ENCODE results near the gene KCNQ1. TPM values are rescaled to one million over a fixed set of nuclear protein-coding genes. Genes with fewer than 3 reads are reported as not detected.

KCNQ1 gene
- total RNA-seq, 2 experiments from 2014 or later = 8.7 to 9.5 TPM

DNA sequence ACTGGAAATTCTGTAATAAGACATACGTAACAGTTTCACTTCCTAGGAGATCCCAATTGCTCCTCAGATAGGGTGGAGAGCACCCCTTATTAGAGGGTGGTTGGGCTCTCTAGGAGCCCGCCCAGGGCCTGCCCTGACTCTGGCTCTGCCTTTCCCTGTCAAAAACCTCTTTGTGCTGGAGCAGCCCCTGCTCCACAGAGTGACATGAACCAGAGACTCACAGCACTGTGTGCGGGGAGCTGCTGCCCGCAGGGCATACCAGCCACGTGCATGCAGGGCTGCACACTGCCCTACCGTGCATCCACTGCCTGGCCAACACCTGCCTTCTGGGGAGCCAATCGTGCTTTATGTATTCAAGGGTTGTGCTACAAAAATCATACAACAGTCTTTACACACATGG is 230.7 kb downstream of the KCNQ1 start:
- TF ChIP-seq, protein P1, sequence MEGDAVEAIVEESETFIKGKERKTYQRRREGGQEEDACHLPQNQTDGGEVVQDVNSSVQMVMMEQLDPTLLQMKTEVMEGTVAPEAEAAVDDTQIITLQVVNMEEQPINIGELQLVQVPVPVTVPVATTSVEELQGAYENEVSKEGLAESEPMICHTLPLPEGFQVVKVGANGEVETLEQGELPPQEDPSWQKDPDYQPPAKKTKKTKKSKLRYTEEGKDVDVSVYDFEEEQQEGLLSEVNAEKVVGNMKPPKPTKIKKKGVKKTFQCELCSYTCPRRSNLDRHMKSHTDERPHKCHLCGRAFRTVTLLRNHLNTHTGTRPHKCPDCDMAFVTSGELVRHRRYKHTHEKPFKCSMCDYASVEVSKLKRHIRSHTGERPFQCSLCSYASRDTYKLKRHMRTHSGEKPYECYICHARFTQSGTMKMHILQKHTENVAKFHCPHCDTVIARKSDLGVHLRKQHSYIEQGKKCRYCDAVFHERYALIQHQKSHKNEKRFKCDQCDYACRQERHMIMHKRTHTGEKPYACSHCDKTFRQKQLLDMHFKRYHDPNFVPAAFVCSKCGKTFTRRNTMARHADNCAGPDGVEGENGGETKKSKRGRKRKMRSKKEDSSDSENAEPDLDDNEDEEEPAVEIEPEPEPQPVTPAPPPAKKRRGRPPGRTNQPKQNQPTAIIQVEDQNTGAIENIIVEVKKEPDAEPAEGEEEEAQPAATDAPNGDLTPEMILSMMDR (IDR thresholded peaks at IDR 0.05) = no peak
- CTCF ChIA-PET = no interaction called here
- DNase-seq = no peak

DNA sequence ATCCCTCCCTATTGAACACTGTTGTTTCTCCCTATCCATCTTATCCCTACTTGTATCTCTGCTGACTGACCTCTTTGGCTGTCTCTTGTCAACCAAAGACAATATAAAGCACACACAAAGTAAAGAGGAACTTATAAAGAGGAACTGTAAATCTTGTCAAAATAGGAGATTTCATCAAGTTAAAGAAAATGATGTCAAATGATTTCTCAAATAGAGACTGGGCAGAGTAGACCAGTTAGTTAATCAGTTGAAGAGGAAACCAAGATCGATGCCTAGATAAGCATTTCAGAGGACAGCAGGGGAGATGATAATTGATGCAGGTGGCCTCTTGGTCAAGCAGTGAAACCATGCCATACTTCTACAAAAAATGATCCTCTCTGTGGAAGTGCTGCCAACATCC is 232.3 kb downstream of the KCNQ1 start:
- ATAC-seq (no peak), DNase-seq (no peak)
- no peaks in the 10 kb centered on the region for H3K36me3 Mint-ChIP-seq (ENCODE audit: low read depth)
- H3K27ac Mint-ChIP-seq = no peak overlapping the region
- ChIA-PET POLR2A (no interaction called here), CTCF (no interaction called here)
- TF ChIP-seq, protein P1 (IDR thresholded peaks at IDR 0.05) = no peak
- no peaks in the 10 kb centered on the region for H3K4me1 Mint-ChIP-seq (ENCODE audit: low read depth)
- no peaks in the 10 kb centered on the region for H3K27me3 Mint-ChIP-seq
- H3K4me3 Mint-ChIP-seq = no peak overlapping the region
- H3K9me3 Mint-ChIP-seq = no peaks in the 10 kb centered on the region
- intact Hi-C loops (cut with micrococcal nuclease) = no loop called here

More for the DNA sequence above, 230.7 kb downstream of the KCNQ1 start:
- H3K4me1 Mint-ChIP-seq (ENCODE audit: low read depth) = no peaks in the 10 kb centered on the region
- ATAC-seq = no peak
- no peak overlapping the region for H3K27ac Mint-ChIP-seq
- POLR2A ChIA-PET = no interaction called here
- H3K36me3 Mint-ChIP-seq (ENCODE audit: low read depth) = no peaks in the 10 kb centered on the region
- H3K27me3 Mint-ChIP-seq = no peaks in the 10 kb centered on the region
- intact Hi-C loops (cut with micrococcal nuclease) = no loop called here
- no peak overlapping the region for H3K4me3 Mint-ChIP-seq
- H3K9me3 Mint-ChIP-seq = no peaks in the 10 kb centered on the region

DNA sequence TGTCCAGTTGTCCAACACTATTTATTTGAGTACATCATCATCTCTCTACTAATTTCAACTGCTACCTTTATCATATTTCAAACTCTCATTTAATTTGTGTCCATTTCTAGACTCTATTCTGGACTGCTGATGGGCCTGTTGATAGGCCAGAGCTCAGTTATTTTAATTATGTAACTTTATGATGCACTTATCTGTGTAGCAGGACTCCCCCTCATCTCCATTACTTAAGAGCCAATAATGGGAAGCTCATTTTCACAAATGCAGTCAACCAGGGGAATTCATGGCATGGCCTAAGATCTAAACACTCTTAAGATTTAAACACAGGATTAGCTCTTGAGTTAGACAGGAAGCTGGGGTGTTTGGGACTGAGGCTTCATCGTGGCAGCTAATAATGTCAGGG is 233.6 kb downstream of the KCNQ1 start:
- Mint-ChIP-seq H3K4me3 (no peak overlapping the region), H3K36me3 (ENCODE audit: low read depth) (no peaks in the 10 kb centered on the region), H3K27me3 (no peaks in the 10 kb centered on the region), H3K9me3 (no peaks in the 10 kb centered on the region), H3K4me1 (ENCODE audit: low read depth) (no peaks in the 10 kb centered on the region), H3K27ac (no peak overlapping the region)
- ChIA-PET CTCF (interaction anchor here (1.2 kb wide), 2 partner anchors 146 to 214 kb away, joined by 4 to 5 read pairs; no protein-coding TSS in a partner anchor), POLR2A (no interaction called here)
- DNase-seq (no peak), ATAC-seq (no peak)
- TF ChIP-seq, protein P1 (IDR thresholded peaks at IDR 0.05) = no peak
- intact Hi-C loops (cut with micrococcal nuclease) = no loop called here

DNA sequence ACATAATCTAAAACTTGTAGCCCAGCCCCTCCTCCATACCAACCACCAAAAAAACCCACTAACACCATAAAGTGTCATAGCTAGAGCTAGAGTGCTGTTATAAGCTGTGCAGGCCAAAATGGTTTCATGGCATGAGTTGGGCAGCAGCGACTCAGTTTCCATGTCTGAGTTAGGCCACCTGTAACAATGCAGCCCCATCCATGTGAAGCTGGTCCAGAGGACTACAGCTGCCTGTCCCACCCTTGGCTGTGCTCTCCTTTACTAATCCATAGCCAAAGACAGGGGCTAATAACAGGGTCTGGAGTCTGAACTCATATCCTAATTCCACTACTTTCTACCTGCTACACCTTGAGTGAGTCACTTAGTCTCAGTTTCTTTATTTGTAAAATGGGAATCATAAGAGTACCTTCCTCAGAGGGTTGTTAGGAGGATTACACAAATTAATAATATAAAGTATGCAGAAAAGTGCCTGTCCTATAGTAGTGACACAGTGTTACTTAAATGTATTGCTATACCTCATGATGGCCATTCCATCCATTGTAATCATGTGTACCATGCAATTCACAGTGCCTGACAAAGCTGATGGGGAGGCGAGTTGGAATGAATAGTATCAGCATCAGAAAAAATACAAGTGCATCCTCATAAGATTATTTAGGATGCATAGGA is 234.3 kb downstream of the KCNQ1 start:
- no peak overlapping the region for H3K4me3 Mint-ChIP-seq
- POLR2A ChIA-PET = no interaction called here
- no peak overlapping the region for H3K27ac Mint-ChIP-seq
- CTCF ChIA-PET = interaction anchor here (1.2 kb wide), 2 partner anchors 146 to 214 kb away, joined by 4 to 5 read pairs; no protein-coding TSS in a partner anchor
- intact Hi-C loops (cut with micrococcal nuclease) = no loop called here
- TF ChIP-seq, protein P1 (IDR thresholded peaks at IDR 0.05) = no peak
- H3K9me3 Mint-ChIP-seq = no peaks in the 10 kb centered on the region
- DNase-seq (no peak), ATAC-seq (no peak)
- H3K4me1 Mint-ChIP-seq (ENCODE audit: low read depth) = no peaks in the 10 kb centered on the region
- H3K27me3 Mint-ChIP-seq = no peaks in the 10 kb centered on the region
- no peaks in the 10 kb centered on the region for H3K36me3 Mint-ChIP-seq (ENCODE audit: low read depth)

DNA sequence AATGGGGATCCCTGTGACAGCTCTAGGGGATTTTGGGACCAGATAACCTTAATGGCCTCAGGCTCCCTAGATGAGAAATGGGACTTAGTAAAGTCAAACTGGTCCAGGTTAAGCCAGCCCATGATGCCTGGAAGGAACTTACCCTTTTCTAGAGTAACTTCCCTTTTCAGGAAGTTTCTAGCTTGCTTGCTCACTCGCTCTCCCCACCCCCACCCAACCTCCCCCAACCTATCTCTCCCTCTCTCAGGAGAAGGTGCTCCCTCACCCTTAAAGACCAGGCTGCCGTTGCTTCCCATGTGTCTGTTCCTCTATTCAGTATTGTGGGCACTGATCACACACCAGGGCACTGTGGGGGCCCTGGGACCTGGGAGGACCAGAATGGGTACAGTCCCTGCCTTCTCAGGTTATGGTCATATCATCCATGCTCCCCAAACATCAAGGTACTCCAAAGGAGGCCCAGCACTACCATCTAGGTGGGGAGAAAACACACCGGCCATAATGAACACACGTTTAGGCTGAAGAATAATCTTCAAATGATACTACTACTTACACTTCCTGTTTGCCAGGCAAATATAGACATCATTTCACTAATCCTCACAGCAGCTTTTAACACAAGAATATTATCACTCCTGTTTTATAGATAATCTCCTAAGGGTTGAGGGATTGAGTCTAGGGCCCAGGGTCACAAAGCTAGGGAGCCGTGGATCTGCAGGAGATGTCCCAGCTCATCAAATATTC is 236.8 kb downstream of the KCNQ1 start:
- ATAC-seq (no peak), DNase-seq (no peak)
- H3K36me3 Mint-ChIP-seq (ENCODE audit: low read depth) = no peaks in the 10 kb centered on the region
- no peaks in the 10 kb centered on the region for H3K9me3 Mint-ChIP-seq
- H3K27me3 Mint-ChIP-seq = no peaks in the 10 kb centered on the region
- H3K4me3 Mint-ChIP-seq = no peak overlapping the region
- TF ChIP-seq, protein P1 (IDR thresholded peaks at IDR 0.05) = no peak
- intact Hi-C loops (cut with micrococcal nuclease) = no loop called here
- H3K27ac Mint-ChIP-seq = no peak overlapping the region
- CTCF ChIA-PET = interaction anchor here (1.0 to 1.5 kb wide), 2 partner anchors 10 to 70 kb away, joined by 3 read pairs; no protein-coding TSS in a partner anchor
- no peaks in the 10 kb centered on the region for H3K4me1 Mint-ChIP-seq (ENCODE audit: low read depth)
- POLR2A ChIA-PET = interaction anchor here (0.7 kb wide), 1 partner anchor 48 kb away, joined by 3 read pairs; no protein-coding TSS in a partner anchor

All from activated CD8-positive, alpha-beta T cell treated with anti-CD3 and anti-CD28 coated beads for 36 hours (primary cell).